Colonic mucosa (tissue), 4 donors: Measurements from ENCODE around the gene ZNF189. TPM values are rescaled to one million over a fixed set of nuclear protein-coding genes. Genes with fewer than 3 reads are reported as not detected.

Experiments used
- DNase-seq: peaks from one replicate; pipeline ENCODE4 v3.0.0-alpha.2; 2020
- H3K27ac ChIP-seq: fragments of 200-600 bp; one replicate; pipeline ENCODE4 v1.8.0; 2021
- H3K27me3 ChIP-seq: fragments of 200-600 bp; one replicate; pipeline ENCODE4 v1.8.0; 2021
- H3K36me3 ChIP-seq: fragments of 200-600 bp; one replicate; pipeline ENCODE4 v1.8.0; 2021
- H3K4me1 ChIP-seq: fragments of 200-600 bp; one replicate; pipeline ENCODE4 v1.8.0; 2021; ENCODE audit warnings: mild to moderate bottlenecking
- H3K4me3 ChIP-seq: fragments of 200-600 bp; one replicate; pipeline ENCODE4 v1.8.0; 2021
- H3K9ac ChIP-seq, 2 donors: one replicate each; pipeline ENCODE4 v1.7.0; 2013; ENCODE audit warnings: control low read depth in 2 of 2, low read depth in 2 of 2, low read length in 2 of 2
- H3K9me3 ChIP-seq: fragments of 200-600 bp; one replicate; pipeline ENCODE4 v1.8.0; 2021
- CTCF ChIP-seq: fragments of 200-600 bp; IDR thresholded peaks from one replicate; pipeline ENCODE4 v1.8.0; 2022; ENCODE audit warnings: antibody characterized with exemption, mild to moderate bottlenecking
- intact Hi-C: fragments of 100-400 bp; cut with DNase I; formaldehyde crosslinking; loops from one replicate; pipeline ENCODE4 v1.14.1; 2022
- total RNA-seq, 2 donors: library from RNA; stranded (reverse); fragmentation: NEBNext Ultra II Directional in 1 of 2; extraction: Animal tissue kit (Norgen Biotek cat#: 25700) in 1 of 2; gene quantifications; one replicate each; pipeline ENCODE4 v1.2.1, GENCODE V29; 2021
- donor health status: healthy.
- donor health status: DM: no; HTN: no; CAD: no.
- donor health status: DM: no; HTN: no; CAD: no.

The ZNF189 gene
- total RNA-seq, 2 donors from 2014 or later = 9.3 to 17.4 TPM

DNA sequence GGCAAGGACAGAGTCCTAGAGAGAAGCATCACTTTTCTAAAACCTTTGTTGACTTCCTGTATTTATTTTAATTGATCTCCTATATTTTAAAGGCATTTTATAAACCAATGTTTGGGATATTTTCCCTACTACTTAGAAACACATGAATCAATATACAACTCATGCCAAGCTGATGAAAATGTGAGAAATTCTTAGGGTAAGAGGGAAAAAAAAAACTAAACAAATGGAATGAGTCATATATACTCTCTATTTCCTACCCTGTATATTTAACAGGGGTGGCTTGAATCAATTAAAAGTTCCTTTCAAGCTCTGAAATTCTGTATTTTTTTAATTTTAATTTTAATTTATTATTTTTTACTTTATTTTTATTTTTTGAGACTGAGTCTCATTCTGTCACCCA lies 33.5 kb upstream of the ZNF189 start:
- no peak for DNase-seq
- H3K9me3 ChIP-seq = no peaks in the 10 kb centered on the region
- no peak overlapping the region for H3K9ac ChIP-seq
- H3K4me1 ChIP-seq = no peaks in the 10 kb centered on the region
- intact Hi-C loops = no loop called here
- H3K4me3 ChIP-seq = no peak overlapping the region
- no peak overlapping the region for H3K27ac ChIP-seq
- TF ChIP-seq CTCF = no peak
- no peaks in the 10 kb centered on the region for H3K27me3 ChIP-seq
- no peaks in the 10 kb centered on the region for H3K36me3 ChIP-seq

DNA sequence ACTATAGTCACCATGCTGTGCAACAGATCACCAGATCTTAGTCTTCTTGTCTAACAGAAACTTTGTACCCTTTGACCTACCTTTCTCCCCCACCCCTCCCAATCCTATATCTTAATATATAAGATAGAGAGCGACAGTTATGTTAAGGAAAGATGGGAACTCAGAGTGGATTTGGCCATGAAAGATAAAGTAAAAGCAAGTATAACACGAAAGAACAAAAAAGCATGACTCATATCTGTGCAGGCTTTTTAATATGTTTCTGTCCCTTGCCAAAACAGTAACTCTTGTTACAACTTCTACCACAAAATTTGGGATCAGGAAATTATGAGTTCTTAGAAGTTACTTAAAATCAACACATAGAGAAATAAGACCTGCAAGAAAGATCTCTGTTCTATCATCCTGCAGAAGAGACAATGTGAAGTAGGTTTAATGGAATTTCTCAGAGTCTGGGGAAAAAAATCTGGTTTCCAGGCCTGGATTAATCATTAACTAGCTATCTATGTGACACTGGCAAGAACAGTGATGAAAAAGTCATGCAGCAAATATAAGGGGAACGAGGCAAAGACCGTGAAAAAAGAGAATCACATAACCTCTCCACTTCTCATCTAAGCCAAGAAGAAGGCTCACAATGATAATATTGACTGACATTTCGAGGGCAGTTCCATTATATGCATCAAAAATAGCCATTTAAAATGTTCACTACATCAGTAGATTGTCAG lies 32.5 kb upstream of the ZNF189 start:
- H3K9ac ChIP-seq = no peak overlapping the region
- no peak for DNase-seq
- H3K9me3 ChIP-seq = no peaks in the 10 kb centered on the region
- no peak overlapping the region for H3K27ac ChIP-seq
- no peaks in the 10 kb centered on the region for H3K36me3 ChIP-seq
- intact Hi-C loops = no loop called here
- no peaks in the 10 kb centered on the region for H3K27me3 ChIP-seq
- no peak overlapping the region for H3K4me3 ChIP-seq
- no peak for TF ChIP-seq CTCF
- H3K4me1 ChIP-seq = no peaks in the 10 kb centered on the region

- no peak overlapping the region for H3K27ac ChIP-seq
- no peak overlapping the region for H3K9ac ChIP-seq
- DNase-seq = no peak
- no peaks in the 10 kb centered on the region for H3K9me3 ChIP-seq
- no peaks in the 10 kb centered on the region for H3K4me1 ChIP-seq
- no peaks in the 10 kb centered on the region for H3K27me3 ChIP-seq
- TF ChIP-seq CTCF = no peak
- no peak overlapping the region for H3K4me3 ChIP-seq
- intact Hi-C loops = no loop called here
- H3K36me3 ChIP-seq = no peaks in the 10 kb centered on the region
Observed at GRCh38 chr9:101367323-101367722, 31.3 kb upstream of the ZNF189 start.

- DNase-seq = no peak
- no peak for TF ChIP-seq CTCF
- H3K27me3 ChIP-seq = no peaks in the 10 kb centered on the region
- no peaks in the 10 kb centered on the region for H3K9me3 ChIP-seq
- H3K4me3 ChIP-seq = no peak overlapping the region
- intact Hi-C loops = no loop called here
- no peak overlapping the region for H3K27ac ChIP-seq
- H3K36me3 ChIP-seq = no peaks in the 10 kb centered on the region
- no peaks in the 10 kb centered on the region for H3K4me1 ChIP-seq
- no peak overlapping the region for H3K9ac ChIP-seq
Observed at GRCh38 chr9:101369286-101369685, 29.4 kb upstream of the ZNF189 start.

- Histone ChIP-seq H3K4me3 (no peak overlapping the region), H3K9me3 (no peaks in the 10 kb centered on the region), H3K36me3 (no peaks in the 10 kb centered on the region), H3K9ac (no peak overlapping the region), H3K27ac (no peak overlapping the region), H3K4me1 (no peaks in the 10 kb centered on the region), H3K27me3 (no peaks in the 10 kb centered on the region)
- intact Hi-C loops = no loop called here
- no peak for DNase-seq
- TF ChIP-seq CTCF = no peak
Observed at GRCh38 chr9:101369884-101370531, 28.6 kb upstream of the ZNF189 start.
